CD4-positive, alpha-beta T cell (primary cell): ENCODE results near the gene PKP1. TPM values are rescaled to one million over a fixed set of nuclear protein-coding genes. Genes with fewer than 3 reads are reported as not detected.

Experiments
- ATAC-seq: fragments of 200-7000 bp; cut with Tn5 transposase; one replicate; pipeline ENCODE4 v1.10.0; 2022; ENCODE audit warnings: mild to moderate bottlenecking; ENCODE audit not compliant: poor library complexity
- CTCF ChIA-PET: fragments of 350-600 bp; sonication (Branson Sonifier 250); formaldehyde crosslinking; loops from one replicate; lab custom pipeline; 2021; ENCODE audit warnings: antibody characterized with exemption, inconsistent platforms; lab: Charles Lee
- POLR2A ChIA-PET: fragments of 350-600 bp; sonication (Branson Sonifier 250); formaldehyde crosslinking; loops from one replicate; lab custom pipeline; 2021; ENCODE audit warnings: antibody characterized with exemption, inconsistent platforms; lab: Charles Lee
- DNase-seq, 14 experiments: peaks; one replicate each; pipeline ENCODE4 v3.0.0-alpha.2; 2013 to 2020; ENCODE audit warnings: mixed read lengths in 2 of 14
- H3K27ac ChIP-seq, 2 donors: one replicate each; pipeline versions ENCODE4 v1.5.1 to v1.7.0; 2013; ENCODE audit warnings: low read length in 2 of 2, low read depth in 1 of 2, mild to moderate bottlenecking in 1 of 2
- H3K27me3 ChIP-seq, 2 experiments: 1 replicate in 1 of 2; 2 replicates in 1 of 2; pipeline versions ENCODE4 v1.6.1 to v1.7.0; 2013; ENCODE audit warnings: low read length in 2 of 2, control low read depth in 1 of 2, mild to moderate bottlenecking in 1 of 2, moderate library complexity in 1 of 2; ENCODE audit not compliant: insufficient read depth in 2 of 2, control insufficient read depth in 1 of 2
- H3K36me3 ChIP-seq: one replicate; pipeline ENCODE4 v1.6.1; 2013; ENCODE audit warnings: low read length, control low read depth; ENCODE audit not compliant: insufficient read depth
- H3K4me1 ChIP-seq: one replicate; pipeline ENCODE4 v1.6.1; 2013; ENCODE audit warnings: low read length, control low read depth; ENCODE audit not compliant: insufficient read depth
- H3K4me3 ChIP-seq: one replicate; pipeline ENCODE4 v1.5.1; 2013; ENCODE audit warnings: mild to moderate bottlenecking, low read length, moderate library complexity
- H3K9me3 ChIP-seq, 2 experiments: 1 replicate in 1 of 2; 2 replicates in 1 of 2; pipeline versions ENCODE4 v1.6.1 to v1.7.0; 2013; ENCODE audit warnings: low read length in 2 of 2, mild to moderate bottlenecking in 2 of 2, control low read depth in 1 of 2, moderate library complexity in 1 of 2; ENCODE audit not compliant: control insufficient read depth in 1 of 2, insufficient read depth in 1 of 2
- H3K27ac Mint-ChIP-seq: one replicate; pipeline ENCODE4 v1.8.0; 2020; ENCODE audit warnings: mixed read lengths
- H3K27me3 Mint-ChIP-seq: one replicate; pipeline ENCODE4 v1.8.0; 2021; ENCODE audit warnings: mixed read lengths
- H3K36me3 Mint-ChIP-seq: one replicate; pipeline ENCODE4 v1.8.0; 2021; ENCODE audit warnings: low read depth, mixed read lengths
- H3K4me1 Mint-ChIP-seq: one replicate; pipeline ENCODE4 v1.8.0; 2021; ENCODE audit warnings: low read depth, mixed read lengths
- H3K4me3 Mint-ChIP-seq: one replicate; pipeline ENCODE4 v1.8.0; 2020; ENCODE audit warnings: mild to moderate bottlenecking, mixed read lengths
- H3K9me3 Mint-ChIP-seq: one replicate; pipeline ENCODE4 v1.8.0; 2020; ENCODE audit warnings: mixed read lengths
- CTCF ChIP-seq: fragments of 200-600 bp; IDR thresholded peaks from one replicate; pipeline ENCODE4 v1.8.0; 2022; ENCODE audit warnings: antibody characterized with exemption, mild to moderate bottlenecking
- intact Hi-C, 2 experiments: fragments of 100-400 bp; cut with DNase I in 1 of 2; cut with micrococcal nuclease in 1 of 2; formaldehyde crosslinking; loops; one replicate each; pipeline versions ENCODE4 v1.15.1 to v1.9.0; 2023 to 2025; cut with DNase I, micrococcal nuclease
- total RNA-seq, 174 experiments: library from RNA in 2 of 174; stranded (reverse) in 2 of 174; gene quantifications; one replicate each; pipeline ENCODE4 v1.2.3 and lab custom pipeline; 2021 to 2026

PKP1 gene
- total RNA-seq, 2 experiments from 2014 or later: not detected

- TF ChIP-seq CTCF: no peak
- Mint-ChIP-seq H3K27ac (no peak overlapping the region), H3K4me3 (no peak overlapping the region)
These were observed 19.2 kb upstream of the PKP1 start for GRCh38 chr1:201264072-201264471.

GRCh38 chr1:201264554-201264953, 18.8 kb upstream of the PKP1 start:
- Mint-ChIP-seq H3K36me3 (no peaks in the 10 kb centered on the region), H3K27me3 (peaks cover 72% of the 10 kb centered on the region), H3K9me3 (no peaks in the 10 kb centered on the region), H3K4me1 (peaks cover 5% of the 10 kb centered on the region), H3K4me3 (no peak overlapping the region), H3K27ac (no peak overlapping the region)
- CTCF ChIA-PET: no interaction called here
- H3K4me1 ChIP-seq: peaks cover 8% of the 10 kb centered on the region
- no peak overlapping the region for H3K4me3 ChIP-seq
- peaks cover 14 to 26% of the 10 kb centered on the region in 2 experiments for H3K27me3 ChIP-seq
- DNase-seq (no peak), ATAC-seq (no peak)
- no peak for TF ChIP-seq CTCF
- POLR2A ChIA-PET: no interaction called here
- H3K9me3 ChIP-seq: peaks cover 0 to 12% of the 10 kb centered on the region in 2 experiments
- H3K36me3 ChIP-seq: no peaks in the 10 kb centered on the region
- intact Hi-C loops: no loop called here
- no peak overlapping the region for H3K27ac ChIP-seq

More at GRCh38 chr1:201264072-201264471, 19.2 kb upstream of the PKP1 start:
- Histone ChIP-seq H3K36me3 (no peaks in the 10 kb centered on the region), H3K4me1 (peaks cover 8% of the 10 kb centered on the region), H3K27me3 (peaks cover 13 to 26% of the 10 kb centered on the region in 2 experiments), H3K4me3 (no peak overlapping the region), H3K27ac (no peak overlapping the region), H3K9me3 (peaks cover 0 to 17% of the 10 kb centered on the region in 2 experiments)
- Mint-ChIP-seq H3K9me3 (no peaks in the 10 kb centered on the region), H3K27me3 (peaks cover 67% of the 10 kb centered on the region), H3K4me1 (peaks cover 5% of the 10 kb centered on the region), H3K36me3 (no peaks in the 10 kb centered on the region)
- intact Hi-C loops: no loop called here
- no peak for ATAC-seq
- POLR2A ChIA-PET: no interaction called here
- no peak for DNase-seq
- CTCF ChIA-PET: no interaction called here

DNA sequence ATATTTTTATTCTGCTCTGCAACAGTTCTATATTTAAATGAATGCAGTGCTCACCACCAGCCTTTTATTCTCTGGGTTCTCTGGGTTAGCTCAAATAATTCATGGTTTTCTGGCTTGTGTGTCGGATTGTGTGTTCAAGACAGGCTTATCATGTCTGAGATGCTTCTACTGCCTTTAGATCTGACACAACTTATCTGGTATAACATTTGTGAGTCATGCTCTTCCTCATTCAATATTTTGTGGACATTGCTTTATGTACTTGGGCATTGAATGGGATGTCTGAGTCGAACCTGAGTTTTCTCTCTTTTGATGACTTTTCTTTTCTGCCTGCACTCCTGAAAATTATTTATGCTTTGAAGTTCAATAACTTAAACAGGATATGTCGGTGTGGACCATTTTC, 17.6 kb upstream of the PKP1 start:
- ATAC-seq: no peak
- Mint-ChIP-seq H3K4me1 (no peaks in the 10 kb centered on the region), H3K9me3 (no peaks in the 10 kb centered on the region), H3K36me3 (no peaks in the 10 kb centered on the region), H3K4me3 (no peak overlapping the region), H3K27ac (no peak overlapping the region), H3K27me3 (peaks cover 71% of the 10 kb centered on the region)
- H3K27ac ChIP-seq: no peak overlapping the region
- no peak for DNase-seq
- H3K4me1 ChIP-seq: no peaks in the 10 kb centered on the region
- TF ChIP-seq CTCF: no peak
- H3K4me3 ChIP-seq: no peak overlapping the region
- H3K9me3 ChIP-seq: peaks cover 0 to 4% of the 10 kb centered on the region in 2 experiments
- ChIA-PET CTCF (no interaction called here), POLR2A (no interaction called here)
- peaks cover 7 to 16% of the 10 kb centered on the region in 2 experiments for H3K27me3 ChIP-seq
- intact Hi-C loops: no loop called here
- no peaks in the 10 kb centered on the region for H3K36me3 ChIP-seq
